Liver (tissue), 3 donors: Measurements from ENCODE around the gene MCF2L.

Experiments used
- ATF3 ChIP-seq: IDR thresholded peaks from 2 replicates; pipeline ENCODE4 v1.6.1; 2016; ENCODE audit warnings: antibody characterized with exemption
- CTCF ChIP-seq: fragments of 150-350 bp; IDR thresholded peaks from 2 replicates; pipeline ENCODE4 v1.5.1; 2017; ENCODE audit warnings: improper control_type of control experiment, low read depth, low read length; ENCODE audit not compliant: missing input control
- EGR1 ChIP-seq, 2 donors: IDR thresholded peaks; 2 replicates each; pipeline ENCODE4 v1.6.1; 2016 to 2018; ENCODE audit warnings: antibody characterized with exemption in 2 of 2, low read depth in 2 of 2
- FOXA1 ChIP-seq: IDR thresholded peaks from 2 replicates; pipeline ENCODE4 v1.6.1; 2016; ENCODE audit warnings: antibody characterized with exemption
- FOXA2 ChIP-seq: IDR thresholded peaks from 2 replicates; pipeline ENCODE4 v1.6.1; 2016; ENCODE audit warnings: antibody characterized with exemption
- GABPA ChIP-seq, 2 donors: IDR thresholded peaks in 1 of 2; conservative IDR thresholded peaks in 1 of 2; 2 replicates each; pipeline ENCODE4 v1.6.1; 2016; ENCODE audit warnings: antibody characterized with exemption in 2 of 2, mild to moderate bottlenecking in 1 of 2, moderate library complexity in 1 of 2
- HNF4A ChIP-seq, 2 donors: conservative IDR thresholded peaks; 2 replicates each; pipeline ENCODE4 v1.6.1; 2016; ENCODE audit warnings: antibody characterized with exemption in 2 of 2, mild to moderate bottlenecking in 2 of 2
- MAX ChIP-seq: IDR thresholded peaks from 2 replicates; pipeline ENCODE4 v1.6.1; 2016; ENCODE audit warnings: antibody characterized with exemption
- REST ChIP-seq: IDR thresholded peaks from 2 replicates; pipeline ENCODE4 v1.6.1; 2016; ENCODE audit warnings: antibody characterized with exemption, mild to moderate bottlenecking
- RXRA ChIP-seq, 2 donors: IDR thresholded peaks; 2 replicates each; pipeline ENCODE4 v1.6.1; 2017 to 2018; ENCODE audit warnings: antibody characterized with exemption in 2 of 2, mild to moderate bottlenecking in 1 of 2
- SP1 ChIP-seq: IDR thresholded peaks from 2 replicates; pipeline ENCODE4 v1.6.1; 2018; ENCODE audit warnings: antibody characterized with exemption, mild to moderate bottlenecking
- YY1 ChIP-seq: IDR thresholded peaks from 2 replicates; pipeline ENCODE4 v1.6.1; 2016; ENCODE audit warnings: antibody characterized with exemption, mild to moderate bottlenecking
- ZBTB33 ChIP-seq: IDR thresholded peaks from 2 replicates; pipeline ENCODE4 v1.6.1; 2016; ENCODE audit warnings: antibody characterized with exemption
- donor health status: healthy.
- donor health status: healthy.

- TF ChIP-seq REST (no peak), YY1 (no peak), CTCF (no peak), RXRA (IDR thresholded peaks at IDR 0.05) (no peak), MAX (no peak), HNF4A (conservative IDR thresholded peaks at IDR 0.05) (no peak), ATF3 (no peak), GABPA (IDR thresholded peaks at IDR 0.05 in 1 of 2, conservative IDR thresholded peaks at IDR 0.05 in 1 of 2) (no peak), SP1 (no peak), ZBTB33 (no peak), FOXA1 (no peak), FOXA2 (no peak), EGR1 (IDR thresholded peaks at IDR 0.05; ENCODE audit: low read depth in 2 of 2) (no peak)
Measured at GRCh38 chr13:113028336-113029060, 59.5 kb downstream of the MCF2L start.
